Measurements from ENCODE around the gene CDKAL1. TPM values are rescaled to one million over a fixed set of nuclear protein-coding genes. Genes with fewer than 3 reads are reported as not detected.
A peak's percentile ranks its signal among the peaks of the same experiment; 100 is the strongest.
"Not testable (repeated sequence)": the region's sequence is repeated elsewhere in the genome, so short reads cannot be mapped to it uniquely, and the experiment has no call there.

Gene CDKAL1
- total RNA-seq, 1 donor from 2014 or later: 10.2 TPM

DNA sequence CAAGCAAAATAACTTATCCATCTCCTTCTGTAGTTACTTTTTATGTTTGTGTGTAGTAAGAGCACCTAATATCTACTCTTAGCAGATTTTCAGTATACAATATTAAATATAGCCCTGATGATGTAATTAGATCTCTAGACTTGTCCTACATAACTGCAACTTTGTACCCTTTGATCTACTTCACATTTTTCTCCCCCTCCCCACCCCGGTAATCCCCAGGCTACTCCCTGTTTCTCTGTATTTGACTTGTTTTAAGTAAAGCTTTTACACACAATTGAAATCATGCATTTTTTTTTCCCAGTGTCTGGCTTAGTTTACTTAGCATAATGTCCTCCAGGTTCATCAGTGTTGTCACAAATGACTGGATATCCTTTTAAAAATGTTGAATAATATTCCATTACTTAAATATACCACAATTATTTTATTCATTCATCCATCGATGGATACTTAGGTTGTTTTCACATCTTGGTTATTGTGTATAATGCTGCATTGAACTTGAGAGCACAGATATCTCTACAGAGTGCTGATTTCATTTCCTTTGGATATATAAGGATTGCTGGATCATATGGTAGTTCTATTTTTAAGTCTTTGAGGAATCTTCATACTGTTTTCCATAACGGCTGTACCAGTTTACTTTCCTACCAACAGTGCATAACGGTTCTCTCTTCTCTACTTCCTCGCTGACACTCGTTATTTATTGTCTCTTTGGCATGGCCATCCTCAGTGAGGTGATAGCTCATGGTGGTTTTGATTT lies 212.7 kb downstream of the CDKAL1 start:
- no peak for ATAC-seq (ENCODE audit: poor library complexity)
- intact Hi-C loops (cut with DNase I): no loop called here
- DNase-seq: no peak

DNA sequence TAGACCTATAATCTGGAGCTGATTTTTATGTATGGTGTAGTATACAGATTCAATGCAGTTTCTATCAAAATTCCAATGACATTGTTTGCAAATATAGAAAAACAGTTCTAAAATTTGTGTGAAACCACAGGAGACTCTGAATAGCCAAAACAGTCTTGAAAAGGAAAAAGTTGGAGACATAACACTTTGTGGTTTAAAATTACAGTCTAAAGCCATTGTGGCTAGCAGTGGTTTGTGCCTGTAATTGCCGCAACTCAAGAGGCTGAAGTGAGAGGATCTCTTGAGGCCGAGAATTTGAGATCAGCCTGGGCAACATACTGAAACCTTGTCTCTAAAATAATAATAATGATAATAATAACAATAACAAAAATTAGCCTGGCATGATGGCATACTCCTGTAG lies 213.7 kb downstream of the CDKAL1 start:
- intact Hi-C loops (cut with DNase I): no loop called here
- DNase-seq (no peak), ATAC-seq (ENCODE audit: poor library complexity) (no peak)

- ATAC-seq (ENCODE audit: poor library complexity): no peak
- no peak for DNase-seq
- intact Hi-C loops (cut with DNase I): no loop called here
Observed at GRCh38 chr6:20751293-20751935, 217.2 kb downstream of the CDKAL1 start.

DNA sequence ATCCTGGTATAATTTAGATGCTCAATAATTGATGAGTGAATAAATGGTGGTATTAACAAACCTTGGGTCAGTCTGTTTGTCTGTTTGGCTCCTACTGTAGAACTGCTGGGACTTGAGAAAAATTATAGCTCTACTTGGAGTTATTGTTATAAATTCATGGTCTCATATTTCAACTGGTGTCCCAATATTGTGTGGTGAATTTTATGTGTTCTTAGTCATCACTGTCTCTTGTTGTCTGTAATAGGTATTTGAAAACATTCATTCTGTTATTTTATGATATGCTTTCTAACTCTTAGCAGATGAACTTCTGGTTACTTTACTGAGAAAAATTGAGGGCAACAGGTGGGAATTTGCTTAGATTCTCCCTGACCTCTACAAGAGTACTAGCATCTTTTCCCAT lies 221.4 kb downstream of the CDKAL1 start:
- intact Hi-C loops (cut with DNase I): no loop called here
- ATAC-seq (ENCODE audit: poor library complexity) (no peak), DNase-seq (no peak)

GRCh38 chr6:20756584-20757147 lies 222.4 kb downstream of the CDKAL1 start:
- intact Hi-C loops (cut with DNase I); DNase-seq; ATAC-seq (ENCODE audit: poor library complexity): not testable (repeated sequence)

GRCh38 chr6:20757761-20758160 lies 223.5 kb downstream of the CDKAL1 start:
- ATAC-seq (ENCODE audit: poor library complexity): no peak
- intact Hi-C loops (cut with DNase I): no loop called here
- DNase-seq: no peak

- ATAC-seq (ENCODE audit: poor library complexity) (no peak), DNase-seq (no peak)
- intact Hi-C loops (cut with DNase I): no loop called here
Observed at GRCh38 chr6:20763296-20763695, 229.0 kb downstream of the CDKAL1 start.

DNA sequence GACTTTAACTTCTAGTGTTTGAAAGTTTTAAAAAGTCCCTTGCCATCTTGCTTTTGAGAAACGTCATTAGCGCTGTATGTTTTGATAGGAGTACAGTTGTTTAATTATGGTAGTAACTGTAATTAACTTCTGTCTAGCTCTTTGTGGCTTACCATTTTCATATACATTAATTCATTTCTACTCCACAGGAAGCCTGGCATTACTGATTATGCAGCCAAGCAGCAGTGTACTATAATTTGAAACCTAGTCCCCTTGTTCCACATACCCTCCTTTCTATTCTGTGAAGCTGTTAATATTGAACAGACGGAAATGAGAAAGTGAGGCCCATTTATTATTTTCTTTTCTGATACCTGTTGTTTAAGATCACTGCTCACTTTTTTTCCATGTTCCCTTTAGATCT lies 235.4 kb downstream of the CDKAL1 start:
- intact Hi-C loops (cut with DNase I): no loop called here
- ATAC-seq (ENCODE audit: poor library complexity) (no peak), DNase-seq (no peak)

DNA sequence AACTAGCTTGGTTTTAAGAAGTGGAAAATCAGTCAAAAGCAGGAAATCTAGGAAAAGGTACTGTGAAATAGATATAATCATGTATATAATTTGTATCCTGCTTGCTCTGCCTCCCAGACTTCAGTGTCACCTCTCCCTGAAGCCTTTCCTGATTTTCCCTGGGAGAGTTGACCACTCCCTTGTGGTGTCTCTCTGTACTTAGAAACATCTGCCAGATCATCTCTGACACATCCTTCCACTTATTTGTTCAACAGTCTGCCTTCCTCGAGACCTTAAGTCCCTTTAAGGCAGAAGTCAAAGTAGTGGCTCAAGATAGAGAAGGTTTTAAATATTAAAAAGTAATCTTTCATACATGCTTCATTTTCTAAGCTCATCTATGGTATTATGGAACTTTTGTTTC lies 236.5 kb downstream of the CDKAL1 start:
- ATAC-seq (ENCODE audit: poor library complexity): no peak
- intact Hi-C loops (cut with DNase I): no loop called here

DNA sequence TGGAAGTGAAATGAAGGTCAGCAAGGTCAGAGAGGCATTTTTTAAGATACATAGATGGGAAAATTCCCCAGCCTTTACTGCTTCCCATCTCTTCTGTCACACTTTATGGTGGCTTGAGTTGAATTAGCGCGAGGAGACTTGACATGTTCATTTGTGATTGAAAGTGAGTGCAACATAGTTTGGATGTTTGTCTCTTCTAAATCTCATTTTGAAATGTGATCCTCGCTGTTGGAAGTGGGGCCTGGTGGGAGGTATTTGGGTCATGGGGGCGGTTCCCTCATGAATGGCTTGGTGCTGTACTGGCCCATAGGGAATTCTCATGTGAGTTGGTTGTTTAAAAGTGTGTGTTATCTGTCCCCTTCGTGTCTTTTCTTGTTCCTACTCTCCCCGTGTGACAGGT lies 237.2 kb downstream of the CDKAL1 start:
- DNase-seq (no peak), ATAC-seq (ENCODE audit: poor library complexity) (no peak)
- intact Hi-C loops (cut with DNase I): no loop called here

More for the DNA sequence above, 236.5 kb downstream of the CDKAL1 start:
- DNase-seq: no peak

- no peak for ATAC-seq (ENCODE audit: poor library complexity)
- DNase-seq: no peak
- intact Hi-C loops (cut with DNase I): no loop called here
Observed at GRCh38 chr6:20773822-20774221, 239.6 kb downstream of the CDKAL1 start.

- ATAC-seq (ENCODE audit: poor library complexity) (no peak), DNase-seq (no peak)
- intact Hi-C loops (cut with DNase I): no loop called here
Observed at GRCh38 chr6:20775981-20776380, 241.7 kb downstream of the CDKAL1 start.

GRCh38 chr6:20777801-20778200 lies 243.5 kb downstream of the CDKAL1 start:
- DNase-seq: no peak
- no peak for ATAC-seq (ENCODE audit: poor library complexity)
- intact Hi-C loops (cut with DNase I): no loop called here

- intact Hi-C loops (cut with DNase I): no loop called here
- DNase-seq (no peak), ATAC-seq (ENCODE audit: poor library complexity) (no peak)
Observed at GRCh38 chr6:20778459-20778858, 244.2 kb downstream of the CDKAL1 start.

DNA sequence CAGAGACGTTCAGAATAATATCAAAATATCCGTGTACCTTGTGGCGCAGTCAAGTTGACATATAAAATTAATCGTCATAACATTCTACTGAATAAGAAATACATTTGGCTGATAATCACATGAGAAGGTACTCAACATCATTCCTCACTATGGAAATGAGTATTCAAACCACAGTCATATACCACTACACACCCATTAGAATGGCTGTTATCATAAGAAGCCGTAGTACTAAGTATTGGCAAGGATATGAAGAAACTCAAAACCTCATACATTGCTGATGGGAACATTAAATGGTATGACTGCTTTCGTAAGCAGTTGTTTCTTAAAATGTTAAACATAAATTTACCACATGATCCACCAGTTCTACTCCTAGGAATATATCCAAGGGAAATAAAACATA lies 244.7 kb downstream of the CDKAL1 start:
- intact Hi-C loops (cut with DNase I): no loop called here
- ATAC-seq (ENCODE audit: poor library complexity): no peak
- DNase-seq: no peak

- intact Hi-C loops (cut with DNase I): loop anchor here (5.0 kb wide), 1 partner anchor 798 kb away; no protein-coding TSS in a partner anchor
- ATAC-seq (ENCODE audit: poor library complexity): peak; percentile 69
- DNase-seq: no peak
Observed at GRCh38 chr6:20789162-20789561, 254.9 kb downstream of the CDKAL1 start.

GRCh38 chr6:20790032-20790791 lies 256.0 kb downstream of the CDKAL1 start:
- no peak for DNase-seq
- intact Hi-C loops (cut with DNase I): no loop called here
- no peak for ATAC-seq (ENCODE audit: poor library complexity)

DNA sequence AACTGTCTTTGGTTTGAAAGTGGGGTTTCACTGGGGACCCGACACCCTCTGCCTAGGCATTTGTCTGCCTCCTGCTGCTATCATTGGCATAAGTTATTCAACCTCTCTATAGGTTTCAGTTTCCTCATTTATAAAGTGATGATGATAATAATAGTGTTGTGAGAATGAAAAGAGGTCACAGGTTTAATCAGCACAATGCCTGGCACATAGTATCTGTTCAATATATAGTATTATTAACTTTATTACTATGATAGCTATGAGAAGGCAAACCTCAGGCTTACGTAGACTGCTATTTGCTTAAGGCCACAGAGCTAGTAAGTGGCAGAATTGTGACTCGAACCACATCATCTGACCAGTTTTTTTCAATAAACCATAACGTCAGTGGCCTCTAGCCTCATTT lies 256.8 kb downstream of the CDKAL1 start:
- ATAC-seq (ENCODE audit: poor library complexity) (no peak), DNase-seq (no peak)
- intact Hi-C loops (cut with DNase I): no loop called here

DNA sequence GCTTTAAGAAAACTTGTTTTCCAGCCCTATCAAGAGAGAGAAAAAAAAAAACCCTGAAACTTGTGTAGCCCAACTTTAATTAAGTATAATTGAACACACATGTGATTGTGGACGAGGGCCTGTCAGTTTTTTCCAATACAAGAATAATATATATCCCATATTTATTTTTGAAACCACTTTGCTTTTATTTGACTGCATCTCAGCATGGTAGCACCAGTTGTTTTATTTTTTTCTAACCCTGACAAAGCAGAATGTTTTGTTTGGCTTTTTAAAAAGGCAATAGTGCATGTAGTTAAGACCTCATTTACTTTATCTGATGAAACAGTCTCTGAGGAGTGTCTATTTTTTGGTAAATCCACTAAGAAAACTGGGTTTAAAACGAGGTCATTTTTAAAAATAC lies 257.7 kb downstream of the CDKAL1 start:
- peak; percentile 45 for ATAC-seq (ENCODE audit: poor library complexity)
- intact Hi-C loops (cut with DNase I): no loop called here
- DNase-seq: no peak
